ENCODE data around the gene PTER.
A peak's percentile ranks its signal among the peaks of the same experiment; 100 is the strongest.

The PTER gene

GRCh38 chr10:16436758-16437539 lies at the start of gene PTER:
Gene PTER, plus strand, starts transcription at chr10:16437010. Its CDS starts 47,375 bp downstream, at chr10:16484385.
- DNase-seq (ENCODE audit: low spot score) (peak; percentile 94), FAIRE-seq (peak; percentile 85)

- no peak for FAIRE-seq
- DNase-seq (ENCODE audit: low spot score): no peak
Observed at GRCh38 chr10:16392531-16393069, 44.2 kb upstream of the PTER start.

- FAIRE-seq (no peak), DNase-seq (ENCODE audit: low spot score) (no peak)
Observed at GRCh38 chr10:16393271-16393858, 43.4 kb upstream of the PTER start.

GRCh38 chr10:16401416-16401815 lies 35.4 kb upstream of the PTER start:
- no peak for DNase-seq (ENCODE audit: low spot score)
- no peak for FAIRE-seq

GRCh38 chr10:16408379-16408778 lies 28.4 kb upstream of the PTER start:
- no peak for DNase-seq (ENCODE audit: low spot score)
- no peak for FAIRE-seq

- DNase-seq (ENCODE audit: low spot score): no peak
- FAIRE-seq: no peak
Observed at GRCh38 chr10:16417341-16417740, 19.5 kb upstream of the PTER start.

GRCh38 chr10:16423599-16423998 lies 13.2 kb upstream of the PTER start:
- DNase-seq (ENCODE audit: low spot score): no peak
- FAIRE-seq: no peak

GRCh38 chr10:16425449-16425848 lies 11.4 kb upstream of the PTER start:
- no peak for DNase-seq (ENCODE audit: low spot score)
- FAIRE-seq: no peak

- no peak for FAIRE-seq
- DNase-seq (ENCODE audit: low spot score): no peak
Observed at GRCh38 chr10:16429539-16429938, 7.3 kb upstream of the PTER start.

GRCh38 chr10:16436367-16436757 lies 448 bp upstream of the PTER start:
- FAIRE-seq (no peak), DNase-seq (ENCODE audit: low spot score) (no peak)

GRCh38 chr10:16437540-16437894 lies 707 bp downstream of the PTER start:
- no peak for FAIRE-seq

GRCh38 chr10:16439295-16439694 lies 2.5 kb downstream of the PTER start:
- FAIRE-seq: no peak
- no peak for DNase-seq (ENCODE audit: low spot score)

More at GRCh38 chr10:16437540-16437894, 707 bp downstream of the PTER start:
- no peak for DNase-seq (ENCODE audit: low spot score)

GRCh38 chr10:16440396-16441133 lies 3.8 kb downstream of the PTER start:
- peak; percentile 35 for DNase-seq (ENCODE audit: low spot score)
- FAIRE-seq: no peak

- FAIRE-seq (peak; percentile 9), DNase-seq (ENCODE audit: low spot score) (no peak)
Observed at GRCh38 chr10:16441173-16441840, 4.5 kb downstream of the PTER start.

GRCh38 chr10:16442914-16443313 lies 6.1 kb downstream of the PTER start:
- DNase-seq (ENCODE audit: low spot score) (no peak), FAIRE-seq (no peak)

GRCh38 chr10:16445770-16446469 lies 9.1 kb downstream of the PTER start:
- no peak for FAIRE-seq
- no peak for DNase-seq (ENCODE audit: low spot score)

- DNase-seq (ENCODE audit: low spot score): no peak
- no peak for FAIRE-seq
Observed at GRCh38 chr10:16449454-16449853, 12.6 kb downstream of the PTER start.

- no peak for DNase-seq (ENCODE audit: low spot score)
- FAIRE-seq: no peak
Observed at GRCh38 chr10:16458166-16458955, 21.6 kb downstream of the PTER start.

GRCh38 chr10:16459423-16459939 lies 22.7 kb downstream of the PTER start:
- FAIRE-seq: no peak
- DNase-seq (ENCODE audit: low spot score): no peak

GRCh38 chr10:16466001-16466400 lies 29.2 kb downstream of the PTER start:
- FAIRE-seq (no peak), DNase-seq (ENCODE audit: low spot score) (no peak)
